A549 (cell line): ENCODE measurements around the gene ZBTB4. TPM values are rescaled to one million over a fixed set of nuclear protein-coding genes. Genes with fewer than 3 reads are reported as not detected.

Experiments used
- ATAC-seq, 2 experiments: fragments of 200-7000 bp in 1 of 2; fragments of >200 bp in 1 of 2; cut with Nextera tagmentation in 1 of 2; cut with Tn5 transposase in 1 of 2; 3 replicates each; pipeline versions ENCODE4 v1.8.0 to v1.9.1; 2018 to 2020; ENCODE audit warnings: mild to moderate bottlenecking in 1 of 2, moderate library complexity in 1 of 2
- CTCF ChIA-PET: fragments of 300-600 bp; sonication (Branson Sonifier 250); formaldehyde crosslinking; extraction: SDS; loops from one replicate; lab custom pipeline; 2021; ENCODE audit warnings: antibody characterized with exemption, inconsistent platforms; lab: Yijun Ruan, JAX
- POLR2A ChIA-PET: fragments of 350-600 bp; formaldehyde crosslinking; extraction: SDS; loops from one replicate; lab custom pipeline; 2021; ENCODE audit warnings: antibody characterized with exemption, inconsistent platforms; lab: Yijun Ruan, JAX
- DNase-seq, 2 experiments: peaks; one replicate each; pipeline versions ENCODE4 v3.0.0 to v3.0.0-alpha.2; 2011 to 2016; ENCODE audit warnings: low read depth in 1 of 2, low spot score in 1 of 2
- FAIRE-seq: peaks from 2 replicates; lab custom pipeline; 2011; peaks lifted over from hg19 to GRCh38; lab: Jason Lieb, UNC
- H3K27ac ChIP-seq, 2 experiments: fragments of >200 bp; sonication (Bioruptor Twin); formaldehyde crosslinking; 3 replicates each; pipeline ENCODE4 v1.5.1; 2016 to 2017
- H3K4me1 ChIP-seq: fragments of >200 bp; sonication (Bioruptor Twin); formaldehyde crosslinking; 3 replicates; pipeline ENCODE4 v1.6.1; 2016
- H3K4me2 ChIP-seq: fragments of >200 bp; sonication (Bioruptor Twin); formaldehyde crosslinking; 3 replicates; pipeline ENCODE4 v1.6.1; 2016
- H3K4me3 ChIP-seq: fragments of >200 bp; sonication (Bioruptor Twin); formaldehyde crosslinking; 3 replicates; pipeline ENCODE4 v1.5.1; 2016
- H3K9me3 ChIP-seq: fragments of >200 bp; sonication (Bioruptor Twin); formaldehyde crosslinking; 3 replicates; pipeline ENCODE4 v1.6.1; 2016
- BHLHE40 ChIP-seq: IDR thresholded peaks from 2 replicates; pipeline ENCODE4 v1.6.1; 2012; ENCODE audit warnings: low read depth, low read length, inconsistent platforms
- CHD2 ChIP-seq: fragments of 150-350 bp; IDR thresholded peaks from 2 replicates; pipeline ENCODE4 v1.6.1; 2014; ENCODE audit warnings: low read length; ENCODE audit not compliant: partially characterized antibody
- E2F6 ChIP-seq: IDR thresholded peaks from 2 replicates; pipeline ENCODE4 v1.6.1; 2012; ENCODE audit warnings: low read depth, borderline replicate concordance
- FOXS1 ChIP-seq: fragments of 250-450 bp; sonication (Bioruptor Pico); IDR thresholded peaks from 2 replicates; pipeline ENCODE4 v1.5.0; 2020; ENCODE audit warnings: mild to moderate bottlenecking, moderate library complexity
- GATA3 ChIP-seq: IDR thresholded peaks from 2 replicates; pipeline ENCODE4 v1.6.1; 2012; ENCODE audit warnings: borderline replicate concordance
- JUN ChIP-seq, 2 experiments: fragments of >200 bp; sonication (Bioruptor Twin); formaldehyde crosslinking; IDR thresholded peaks; 2 replicates in 1 of 2; 3 replicates in 1 of 2; pipeline ENCODE4 v1.6.1; 2016 to 2017
- MAFK ChIP-seq: fragments of 450-650 bp; IDR thresholded peaks from 2 replicates; pipeline ENCODE4 v1.6.1; 2014; ENCODE audit not compliant: partially characterized antibody
- MYC ChIP-seq: IDR thresholded peaks from 2 replicates; pipeline ENCODE4 v1.6.1; 2012; ENCODE audit warnings: mild to moderate bottlenecking, inconsistent platforms, low read length, improper control_type of control experiment, borderline replicate concordance
- NPAS2 ChIP-seq: fragments of 250-450 bp; sonication (Bioruptor Pico); IDR thresholded peaks from 2 replicates; pipeline ENCODE4 v1.8.0; 2022; ENCODE audit warnings: mild to moderate bottlenecking, moderate library complexity, borderline replicate concordance
- PHF8 ChIP-seq: fragments of 200-600 bp; sonication (generic); IDR thresholded peaks from 2 replicates; pipeline ENCODE4 v1.6.1; 2016; ENCODE audit warnings: low read depth, mild to moderate bottlenecking, antibody characterized with exemption, moderate library complexity, borderline replicate concordance
- POLR2A ChIP-seq: IDR thresholded peaks from 2 replicates; pipeline ENCODE4 v1.6.1; 2012; ENCODE audit warnings: mild to moderate bottlenecking, low read length
- POLR2AphosphoS2 ChIP-seq: conservative IDR thresholded peaks from 2 replicates; pipeline ENCODE4 v1.6.1; 2012; ENCODE audit warnings: low read length, improper control_type of control experiment, inconsistent platforms
- RARB ChIP-seq: fragments of 250-450 bp; sonication (Bioruptor Pico); IDR thresholded peaks from 2 replicates; pipeline ENCODE4 v1.8.0; 2021; ENCODE audit warnings: mild to moderate bottlenecking, moderate library complexity
- RCOR1 ChIP-seq: fragments of 150-350 bp; IDR thresholded peaks from 2 replicates; pipeline ENCODE4 v1.6.1; 2014; ENCODE audit warnings: antibody characterized with exemption, low read length, low read depth
- RNF2 ChIP-seq: fragments of 200-600 bp; sonication (generic); IDR thresholded peaks from 2 replicates; pipeline ENCODE4 v1.6.1; 2016; ENCODE audit warnings: low read depth, mild to moderate bottlenecking, antibody characterized with exemption, moderate library complexity, borderline replicate concordance
- TP53 ChIP-seq: fragments of 250-450 bp; sonication (Bioruptor Pico); IDR thresholded peaks from 2 replicates; pipeline ENCODE4 v1.5.0; 2021; ENCODE audit warnings: mild to moderate bottlenecking, moderate library complexity
- WGBS: methylation state at CpG from one replicate; pipeline ENCODE4 v1.1.6; 2017; ENCODE audit errors: missing lambda C conversion rate; 5-methylcytosine and 5-hydroxymethylcytosine counted together
- polyA minus RNA-seq: library from RNA; depleted of rRNA, polyadenylated mRNA; stranded (reverse); fragments of >200 nt; gene quantifications from 2 replicates; pipeline ENCODE4 v1.2.3, GENCODE V29; 2011; rRNA and poly(A)+ RNA removed
- polyA plus RNA-seq, 4 experiments: library from polyadenylated mRNA; depleted of rRNA in 3 of 4; stranded (reverse); fragments of >200 nt; fragmentation: RNase III in 1 of 4; extraction: RNeasy Plus Mini Kit Qiagen cat#74134 plus additional on column Dnase treatment in 1 of 4; gene quantifications; 2 replicates in 3 of 4; 3 replicates in 1 of 4; pipeline ENCODE4 v1.2.3, GENCODE V29; 2011 to 2017
- TF ChIP-seq, protein P1 (sequence below): fragments of >200 bp; sonication (Bioruptor Twin); formaldehyde crosslinking; IDR thresholded peaks from 3 replicates; pipeline ENCODE4 v1.6.1; 2016
- TF ChIP-seq, protein P2 (sequence below): fragments of 250-450 bp; sonication (Bioruptor Pico); IDR thresholded peaks from 2 replicates; pipeline ENCODE4 v1.5.0; 2020; ENCODE audit warnings: low read depth, mild to moderate bottlenecking, moderate library complexity

ZBTB4 gene, protein sequence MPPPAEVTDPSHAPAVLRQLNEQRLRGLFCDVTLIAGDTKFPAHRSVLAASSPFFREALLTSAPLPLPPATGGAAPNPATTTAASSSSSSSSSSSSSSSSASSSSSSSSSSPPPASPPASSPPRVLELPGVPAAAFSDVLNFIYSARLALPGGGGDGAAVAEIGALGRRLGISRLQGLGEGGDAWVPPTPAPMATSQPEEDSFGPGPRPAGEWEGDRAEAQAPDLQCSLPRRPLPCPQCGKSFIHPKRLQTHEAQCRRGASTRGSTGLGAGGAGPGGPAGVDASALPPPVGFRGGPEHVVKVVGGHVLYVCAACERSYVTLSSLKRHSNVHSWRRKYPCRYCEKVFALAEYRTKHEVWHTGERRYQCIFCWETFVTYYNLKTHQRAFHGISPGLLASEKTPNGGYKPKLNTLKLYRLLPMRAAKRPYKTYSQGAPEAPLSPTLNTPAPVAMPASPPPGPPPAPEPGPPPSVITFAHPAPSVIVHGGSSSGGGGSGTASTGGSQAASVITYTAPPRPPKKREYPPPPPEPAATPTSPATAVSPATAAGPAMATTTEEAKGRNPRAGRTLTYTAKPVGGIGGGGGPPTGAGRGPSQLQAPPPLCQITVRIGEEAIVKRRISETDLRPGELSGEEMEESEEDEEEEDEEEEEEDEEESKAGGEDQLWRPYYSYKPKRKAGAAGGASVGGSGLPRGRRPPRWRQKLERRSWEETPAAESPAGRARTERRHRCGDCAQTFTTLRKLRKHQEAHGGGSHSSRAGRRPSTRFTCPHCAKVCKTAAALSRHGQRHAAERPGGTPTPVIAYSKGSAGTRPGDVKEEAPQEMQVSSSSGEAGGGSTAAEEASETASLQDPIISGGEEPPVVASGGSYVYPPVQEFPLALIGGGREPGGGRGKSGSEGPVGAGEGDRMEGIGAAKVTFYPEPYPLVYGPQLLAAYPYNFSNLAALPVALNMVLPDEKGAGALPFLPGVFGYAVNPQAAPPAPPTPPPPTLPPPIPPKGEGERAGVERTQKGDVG
- polyA plus RNA-seq (2011; rRNA removed) = 14.4 and 18.2 TPM in 2 replicates
- polyA plus RNA-seq (2012; cell fraction: cytosol; rRNA removed) = 7.5 and 11.2 TPM in 2 replicates
- polyA plus RNA-seq (2012; cell fraction: nucleus; rRNA removed) = 19.5 and 19.9 TPM in 2 replicates
- polyA plus RNA-seq (2017; fragmentation: RNase III; extraction: RNeasy Plus Mini Kit Qiagen cat#74134 plus additional on column Dnase treatment) = 24.4 to 29.5 TPM (median 28.2 TPM) in 3 replicates
- 25.1 and 25.6 TPM in 2 replicates for polyA minus RNA-seq

DNA sequence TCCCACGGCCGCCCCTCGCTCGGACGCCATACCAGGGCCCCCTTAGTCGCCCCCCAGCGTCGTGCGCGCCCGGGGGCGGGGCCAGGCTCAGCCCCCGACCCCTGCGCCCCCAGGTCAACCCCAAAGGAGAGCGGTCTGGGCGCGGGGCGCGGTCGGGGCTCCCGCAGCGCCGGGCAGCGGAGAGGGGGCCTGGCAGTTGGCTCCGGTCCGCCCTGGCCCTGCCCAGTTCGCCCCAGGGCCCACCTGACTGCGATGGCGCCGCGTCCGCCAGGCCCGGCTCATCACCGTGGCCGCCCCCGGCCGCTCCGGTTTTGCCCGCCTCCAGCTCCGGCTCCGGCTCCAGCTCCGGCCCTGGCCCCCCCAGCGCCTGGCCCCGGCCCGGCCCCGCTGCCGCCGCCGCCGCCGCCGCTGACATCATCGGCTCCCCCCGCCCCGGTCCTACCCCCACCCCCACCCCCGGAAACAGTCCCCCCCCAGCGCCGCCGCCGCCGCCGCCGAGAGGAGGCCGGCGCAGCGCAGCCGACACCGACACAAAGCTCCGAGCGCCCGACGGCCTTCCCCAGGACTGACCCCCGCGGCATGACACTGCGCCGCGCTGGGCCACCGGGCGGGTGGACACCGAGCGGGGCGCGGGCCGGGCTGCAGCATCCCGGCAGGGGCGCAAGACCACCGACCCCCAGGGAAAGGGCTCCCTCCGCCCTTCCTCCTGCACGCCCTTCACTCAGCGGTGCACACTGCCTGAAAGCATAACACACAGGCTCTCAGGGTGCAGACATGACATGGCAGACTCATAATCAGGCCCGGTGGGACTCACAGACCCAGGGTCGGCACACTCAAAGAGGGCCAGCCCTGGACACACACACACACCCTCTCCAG, at the start of gene ZBTB4:
TSS of gene ZBTB4 (minus strand) at position 419 of the 876 bp plus-strand sequence. CDS start 12,830 bp downstream, outside the sequence.
- peak; percentile 16 to 36 for ATAC-seq
- Histone ChIP-seq H3K4me3 (peak within 1 kb of the TSS; percentile 82), H3K9me3 (no peaks in the 10 kb centered on the region), H3K4me2 (peak within 1 kb of the TSS; percentile 97), H3K4me1 (peaks cover 42% of the 10 kb centered on the region), H3K27ac (peak within 1 kb of the TSS; percentile 94 to 100)
- no peak for FAIRE-seq
- POLR2A ChIA-PET = interaction anchor here (0.6 to 1.9 kb wide), 10 partner anchors 13 to 123 kb away, joined by 3 to 11 read pairs (median 4); partner anchors contain the start of gene TMEM256
- DNase-seq = peak; percentile 60 to 69
- 1% methylated on average over 29 of the region's 92 CpGs for WGBS
- CTCF ChIA-PET = interaction anchor here (0.9 to 4.5 kb wide), 10 partner anchors 9 to 124 kb away, joined by 3 to 49 read pairs (median 3); partner anchors contain the start of genes SENP3 and TMEM102
- TF ChIP-seq POLR2A (peak; percentile 56), TP53 (CRISPR knock-in tag) (no peak), PHF8 (peak; percentile 59; the same call in 1 of the 2 replicates), FOXS1 (CRISPR knock-in tag) (no peak), GATA3 (no peak), JUN (IDR thresholded peaks at IDR 0.05) (peak in 1 of 2 experiments; percentile 84; a peak in 4 of 5 replicates), POLR2AphosphoS2 (no peak), BHLHE40 (no peak), NPAS2 (CRISPR knock-in tag) (no peak), MYC (peak; percentile 13; the same call in 1 of the 2 replicates), RARB (no peak), RNF2 (no peak), RCOR1 (no peak), E2F6 (no peak), CHD2 (no peak), MAFK (no peak)
- TF ChIP-seq, protein P1, sequence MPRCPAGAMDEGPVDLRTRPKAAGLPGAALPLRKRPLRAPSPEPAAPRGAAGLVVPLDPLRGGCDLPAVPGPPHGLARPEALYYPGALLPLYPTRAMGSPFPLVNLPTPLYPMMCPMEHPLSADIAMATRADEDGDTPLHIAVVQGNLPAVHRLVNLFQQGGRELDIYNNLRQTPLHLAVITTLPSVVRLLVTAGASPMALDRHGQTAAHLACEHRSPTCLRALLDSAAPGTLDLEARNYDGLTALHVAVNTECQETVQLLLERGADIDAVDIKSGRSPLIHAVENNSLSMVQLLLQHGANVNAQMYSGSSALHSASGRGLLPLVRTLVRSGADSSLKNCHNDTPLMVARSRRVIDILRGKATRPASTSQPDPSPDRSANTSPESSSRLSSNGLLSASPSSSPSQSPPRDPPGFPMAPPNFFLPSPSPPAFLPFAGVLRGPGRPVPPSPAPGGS = peak; percentile 46; the same call in 1 of the 3 replicates
- TF ChIP-seq, protein P2, sequence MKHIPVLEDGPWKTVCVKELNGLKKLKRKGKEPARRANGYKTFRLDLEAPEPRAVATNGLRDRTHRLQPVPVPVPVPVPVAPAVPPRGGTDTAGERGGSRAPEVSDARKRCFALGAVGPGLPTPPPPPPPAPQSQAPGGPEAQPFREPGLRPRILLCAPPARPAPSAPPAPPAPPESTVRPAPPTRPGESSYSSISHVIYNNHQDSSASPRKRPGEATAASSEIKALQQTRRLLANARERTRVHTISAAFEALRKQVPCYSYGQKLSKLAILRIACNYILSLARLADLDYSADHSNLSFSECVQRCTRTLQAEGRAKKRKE (CRISPR knock-in tag) = no peak
